Gastroesophageal sphincter (tissue), 3 donors: Measurements from ENCODE around the gene RABL6.

Experiments used
- CTCF ChIP-seq, 4 experiments: fragments of 200-600 bp in 2 of 4; fragments of 450-650 bp in 2 of 4; sonication (generic) in 1 of 4; IDR thresholded peaks; one replicate each; pipeline ENCODE4 v1.5.1; 2017 to 2019; ENCODE audit warnings: antibody characterized with exemption in 4 of 4, mild to moderate bottlenecking in 2 of 4, moderate library complexity in 2 of 4
- EP300 ChIP-seq: sonication (generic); formaldehyde crosslinking; IDR thresholded peaks from one replicate; pipeline ENCODE4 v1.6.1; 2017; ENCODE audit warnings: antibody characterized with exemption, mild to moderate bottlenecking
- POLR2A ChIP-seq, 2 donors: fragments of 450-650 bp; IDR thresholded peaks; one replicate each; pipeline ENCODE4 v1.6.1; 2017; ENCODE audit warnings: antibody characterized with exemption in 2 of 2, mild to moderate bottlenecking in 2 of 2, moderate library complexity in 1 of 2
- POLR2AphosphoS5 ChIP-seq: sonication (generic); formaldehyde crosslinking; IDR thresholded peaks from one replicate; pipeline ENCODE4 v1.6.1; 2017; ENCODE audit warnings: antibody characterized with exemption

- TF ChIP-seq POLR2A (IDR thresholded peaks at IDR 0.05) = no peak
- no peak for TF ChIP-seq CTCF (IDR thresholded peaks at IDR 0.05)
- TF ChIP-seq POLR2AphosphoS5 = no peak
- TF ChIP-seq EP300 = no peak
Measured at GRCh38 chr9:136759436-136760325, 48.1 kb upstream of the RABL6 start.
